Mesothelial cell of epicardium (in vitro differentiated cells): ENCODE results near the gene SLC25A48. TPM values are rescaled to one million over a fixed set of nuclear protein-coding genes. Genes with fewer than 3 reads are reported as not detected.

Source experiments
- DNase-seq, 2 experiments: peaks; one replicate each; pipeline ENCODE4 v3.0.0; 2021; ENCODE audit warnings: low spot score in 2 of 2; ENCODE audit not compliant: unreplicated experiment in 2 of 2
- H3K27ac Mint-ChIP-seq: 2 replicates; pipeline ENCODE4 v1.8.0; 2021; ENCODE audit warnings: mixed read lengths
- H3K27me3 Mint-ChIP-seq: 2 replicates; pipeline ENCODE4 v1.8.0; 2021; ENCODE audit warnings: low read depth, mixed read lengths
- H3K36me3 Mint-ChIP-seq: 2 replicates; pipeline ENCODE4 v1.8.0; 2021; ENCODE audit warnings: mixed read lengths
- H3K4me1 Mint-ChIP-seq: 2 replicates; pipeline ENCODE4 v1.8.0; 2021; ENCODE audit warnings: mixed read lengths
- H3K4me3 Mint-ChIP-seq: 2 replicates; pipeline ENCODE4 v1.8.0; 2021; ENCODE audit warnings: mild to moderate bottlenecking, moderate library complexity, mixed read lengths
- H3K9me3 Mint-ChIP-seq: 2 replicates; pipeline ENCODE4 v1.8.0; 2021; ENCODE audit warnings: mixed read lengths
- total RNA-seq: library from RNA; stranded (reverse); gene quantifications from 3 replicates; pipeline ENCODE4 v1.2.1, GENCODE V29; 2021
- TF ChIP-seq, protein P1 (sequence below): fragments of 200-600 bp; sonication (generic); IDR thresholded peaks from one replicate; pipeline ENCODE4 v1.5.0; 2021; ENCODE audit warnings: antibody characterized with exemption; ENCODE audit not compliant: unreplicated experiment

The SLC25A48 gene
- total RNA-seq, 1 donor from 2014 or later, result 1.5 TPM

DNA sequence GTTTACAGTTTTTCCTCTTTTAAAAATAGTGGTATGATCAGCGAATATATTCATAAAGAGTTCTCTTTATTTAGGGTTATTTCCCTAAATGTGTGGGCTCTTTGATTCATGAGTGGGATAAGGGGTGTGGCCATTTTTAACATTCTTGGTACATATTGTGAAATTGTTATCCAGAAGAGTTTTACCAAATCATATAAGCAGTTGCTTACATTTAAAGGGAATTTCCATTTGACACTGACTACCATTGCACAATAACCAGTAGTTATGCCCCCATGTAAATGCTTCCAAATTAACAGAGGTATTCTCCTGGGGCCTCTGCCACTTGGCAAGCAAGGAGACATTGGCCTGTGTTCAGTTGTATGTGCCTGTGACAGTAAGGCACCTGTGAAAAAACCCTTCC is 27.2 kb downstream of the SLC25A48 start:
- Mint-ChIP-seq H3K36me3 (peaks cover 1% of the 10 kb centered on the region), H3K4me3 (no peak overlapping the region), H3K27me3 (peaks cover 14% of the 10 kb centered on the region), H3K4me1 (no peaks in the 10 kb centered on the region), H3K9me3 (peaks cover 2% of the 10 kb centered on the region), H3K27ac (no peak overlapping the region)
- TF ChIP-seq, protein P1, sequence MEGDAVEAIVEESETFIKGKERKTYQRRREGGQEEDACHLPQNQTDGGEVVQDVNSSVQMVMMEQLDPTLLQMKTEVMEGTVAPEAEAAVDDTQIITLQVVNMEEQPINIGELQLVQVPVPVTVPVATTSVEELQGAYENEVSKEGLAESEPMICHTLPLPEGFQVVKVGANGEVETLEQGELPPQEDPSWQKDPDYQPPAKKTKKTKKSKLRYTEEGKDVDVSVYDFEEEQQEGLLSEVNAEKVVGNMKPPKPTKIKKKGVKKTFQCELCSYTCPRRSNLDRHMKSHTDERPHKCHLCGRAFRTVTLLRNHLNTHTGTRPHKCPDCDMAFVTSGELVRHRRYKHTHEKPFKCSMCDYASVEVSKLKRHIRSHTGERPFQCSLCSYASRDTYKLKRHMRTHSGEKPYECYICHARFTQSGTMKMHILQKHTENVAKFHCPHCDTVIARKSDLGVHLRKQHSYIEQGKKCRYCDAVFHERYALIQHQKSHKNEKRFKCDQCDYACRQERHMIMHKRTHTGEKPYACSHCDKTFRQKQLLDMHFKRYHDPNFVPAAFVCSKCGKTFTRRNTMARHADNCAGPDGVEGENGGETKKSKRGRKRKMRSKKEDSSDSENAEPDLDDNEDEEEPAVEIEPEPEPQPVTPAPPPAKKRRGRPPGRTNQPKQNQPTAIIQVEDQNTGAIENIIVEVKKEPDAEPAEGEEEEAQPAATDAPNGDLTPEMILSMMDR, result no peak
- no peak for DNase-seq

DNA sequence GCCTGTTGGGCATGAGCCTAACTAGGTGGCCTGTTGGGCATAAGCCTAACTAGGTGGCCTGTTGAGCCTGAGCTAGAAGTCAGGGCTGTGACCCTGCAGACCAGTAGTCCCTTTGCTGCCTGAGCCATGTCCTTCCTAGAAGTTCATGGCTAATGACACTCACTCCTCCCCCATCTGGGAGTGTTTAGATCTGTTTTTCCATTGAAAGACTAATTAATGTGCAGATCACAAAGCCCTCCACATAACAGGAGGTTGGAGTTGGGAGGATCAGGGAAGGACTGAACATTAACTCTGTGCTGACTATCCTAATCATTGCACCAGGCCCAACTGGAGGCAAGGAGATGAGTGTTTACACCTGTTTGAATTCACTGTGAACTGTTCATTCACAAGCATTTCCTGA is 27.6 kb downstream of the SLC25A48 start:
- H3K27me3 Mint-ChIP-seq, result peaks cover 10% of the 10 kb centered on the region
- TF ChIP-seq, protein P1, result no peak
- peaks cover 1% of the 10 kb centered on the region for H3K36me3 Mint-ChIP-seq
- no peaks in the 10 kb centered on the region for H3K4me1 Mint-ChIP-seq
- no peak overlapping the region for H3K27ac Mint-ChIP-seq
- peaks cover 2% of the 10 kb centered on the region for H3K9me3 Mint-ChIP-seq
- H3K4me3 Mint-ChIP-seq, result no peak overlapping the region
- DNase-seq, result no peak

DNA sequence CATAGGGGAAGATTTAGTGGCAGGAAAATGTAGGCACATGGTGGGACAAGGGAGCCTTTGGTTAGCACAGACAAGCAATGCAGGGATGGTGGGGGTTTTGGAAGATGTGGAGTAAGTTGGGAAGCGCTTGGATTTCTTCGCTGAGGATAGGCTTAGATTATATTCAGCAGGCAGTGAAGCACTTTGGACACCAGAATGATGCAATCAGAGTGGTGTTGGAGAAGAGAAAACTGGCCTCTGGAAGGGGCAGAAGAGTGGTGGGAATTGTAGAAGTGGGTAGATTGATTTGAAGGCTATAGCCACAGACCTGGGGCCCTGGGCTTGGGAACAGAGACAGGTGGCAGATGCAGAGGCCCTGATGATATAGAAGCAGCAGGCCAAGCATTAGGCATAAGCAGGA is 28.3 kb downstream of the SLC25A48 start:
- peaks cover 1% of the 10 kb centered on the region for H3K36me3 Mint-ChIP-seq
- H3K4me3 Mint-ChIP-seq, result no peak overlapping the region
- TF ChIP-seq, protein P1, result no peak
- no peak for DNase-seq
- H3K27me3 Mint-ChIP-seq, result peaks cover 8% of the 10 kb centered on the region
- no peaks in the 10 kb centered on the region for H3K4me1 Mint-ChIP-seq
- H3K27ac Mint-ChIP-seq, result no peak overlapping the region
- peaks cover 2% of the 10 kb centered on the region for H3K9me3 Mint-ChIP-seq

DNA sequence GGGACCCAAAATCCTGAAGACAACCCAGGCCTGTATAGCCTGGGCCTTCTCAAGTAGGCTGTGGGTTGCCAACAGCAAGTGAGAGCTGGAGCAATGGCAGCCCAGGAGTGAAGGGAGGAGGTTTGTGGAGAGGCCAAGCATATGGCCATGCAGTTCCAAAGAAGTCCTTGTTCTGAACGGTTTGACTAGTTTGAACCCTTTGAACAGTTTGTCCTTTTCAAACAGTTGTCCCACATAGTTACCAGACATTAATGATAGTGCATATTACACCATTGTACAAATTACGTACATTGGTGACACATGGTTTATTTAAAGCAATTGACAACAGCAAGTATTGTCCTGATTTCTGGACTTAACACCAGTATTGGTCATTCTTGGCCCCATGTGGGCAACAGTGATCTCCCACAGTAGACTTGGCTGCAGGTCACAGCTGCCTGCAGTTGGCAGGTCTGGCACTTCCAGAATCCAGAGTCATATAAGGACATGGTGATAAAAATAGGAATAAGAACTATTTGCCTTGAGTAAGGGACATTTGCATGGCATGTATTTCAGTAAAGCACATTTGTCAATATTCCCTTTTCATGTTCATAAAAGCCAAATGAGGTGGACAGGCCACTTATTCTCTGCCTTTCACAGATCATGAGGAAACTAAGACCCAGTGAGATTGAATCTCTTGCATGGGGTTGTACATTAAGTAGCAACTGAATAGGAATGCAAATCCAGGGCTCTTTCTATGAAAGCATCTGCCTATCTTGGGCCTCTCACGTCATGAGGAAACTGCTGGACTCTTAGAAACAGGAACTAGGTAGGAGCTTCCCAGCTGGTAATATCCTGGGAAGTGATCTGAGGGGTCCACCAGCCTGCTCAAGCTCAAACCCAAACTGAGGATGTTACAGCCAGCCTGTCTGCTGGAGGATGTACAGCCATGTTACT is 30.3 kb downstream of the SLC25A48 start:
- TF ChIP-seq, protein P1, result no peak
- H3K27me3 Mint-ChIP-seq, result peaks cover 13% of the 10 kb centered on the region
- H3K4me1 Mint-ChIP-seq, result no peaks in the 10 kb centered on the region
- H3K27ac Mint-ChIP-seq, result no peak overlapping the region
- no peak overlapping the region for H3K4me3 Mint-ChIP-seq
- peaks cover 1% of the 10 kb centered on the region for H3K36me3 Mint-ChIP-seq
- DNase-seq, result no peak
- peaks cover 2% of the 10 kb centered on the region for H3K9me3 Mint-ChIP-seq

DNA sequence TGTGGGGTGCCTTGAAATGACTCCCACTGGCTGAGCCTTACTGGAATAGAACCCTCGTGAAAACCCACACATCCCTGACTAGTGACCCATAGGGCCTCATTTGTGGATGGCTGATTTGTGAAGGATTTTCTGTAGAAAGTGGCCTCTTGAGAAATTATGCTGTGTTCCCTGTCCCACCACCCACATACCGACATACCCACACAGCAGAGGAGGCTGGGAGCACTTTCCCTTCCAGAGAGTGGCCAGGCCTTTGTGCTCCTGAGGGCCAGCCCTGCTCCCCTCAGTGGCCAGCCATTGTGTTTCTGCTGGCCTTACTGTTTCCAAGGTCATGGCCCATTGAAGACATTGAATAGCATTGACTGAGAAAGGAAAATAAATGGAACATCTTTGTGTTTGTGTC is 31.6 kb downstream of the SLC25A48 start:
- Mint-ChIP-seq H3K4me3 (no peak overlapping the region), H3K9me3 (peaks cover 2% of the 10 kb centered on the region), H3K27me3 (peaks cover 16% of the 10 kb centered on the region), H3K36me3 (peaks cover 1% of the 10 kb centered on the region), H3K27ac (no peak overlapping the region), H3K4me1 (no peaks in the 10 kb centered on the region)
- TF ChIP-seq, protein P1, result no peak
- no peak for DNase-seq
